Smooth muscle cell (in vitro differentiated cells): ENCODE results near the gene CAMTA1. TPM values are rescaled to one million over a fixed set of nuclear protein-coding genes. Genes with fewer than 3 reads are reported as not detected.
"Not testable (repeated sequence)": the region's sequence is repeated elsewhere in the genome, so short reads cannot be mapped to it uniquely, and the experiment has no call there.

Source experiments
- DNase-seq: peaks from one replicate; lab custom pipeline; 2025; ENCODE audit not compliant: unreplicated experiment; lab: John Stamatoyannopoulos, UW
- H2AFZ ChIP-seq: fragments of 200-600 bp; sonication (generic); 2 replicates; pipeline ENCODE4 v1.6.0; 2016; ENCODE audit warnings: antibody characterized with exemption, low read depth, mild to moderate bottlenecking
- H3F3A ChIP-seq: fragments of 200-600 bp; sonication (generic); 2 replicates; pipeline ENCODE4 v1.6.0; 2017; ENCODE audit warnings: antibody characterized with exemption, low read depth
- H3K27ac ChIP-seq: fragments of 200-600 bp; sonication (generic); 2 replicates; pipeline ENCODE4 v1.5.1; 2016; ENCODE audit warnings: low read depth, mild to moderate bottlenecking
- H3K27me3 ChIP-seq: fragments of 200-600 bp; sonication (generic); 2 replicates; pipeline ENCODE4 v1.6.1; 2016; ENCODE audit warnings: low read depth, mild to moderate bottlenecking
- H3K36me3 ChIP-seq: fragments of 200-600 bp; sonication (generic); 2 replicates; pipeline ENCODE4 v1.5.1; 2016; ENCODE audit warnings: low read depth
- H3K4me1 ChIP-seq: fragments of 200-600 bp; sonication (generic); 2 replicates; pipeline ENCODE4 v1.5.1; 2016; ENCODE audit warnings: low read depth
- H3K4me2 ChIP-seq: fragments of 200-600 bp; sonication (generic); 2 replicates; pipeline ENCODE4 v1.6.0; 2016; ENCODE audit warnings: mild to moderate bottlenecking
- H3K4me3 ChIP-seq: fragments of 200-600 bp; sonication (generic); 2 replicates; pipeline ENCODE4 v1.5.1; 2016; ENCODE audit warnings: mild to moderate bottlenecking
- H3K79me2 ChIP-seq: fragments of 200-600 bp; sonication (generic); 2 replicates; pipeline ENCODE4 v1.6.0; 2016; ENCODE audit warnings: low read depth, mild to moderate bottlenecking
- H3K9ac ChIP-seq: fragments of 200-600 bp; sonication (generic); 2 replicates; pipeline ENCODE4 v1.6.0; 2016; ENCODE audit warnings: low read depth
- H3K9me3 ChIP-seq: fragments of 200-600 bp; sonication (generic); replicated peaks from 2 replicates; pipeline ENCODE4 v1.5.1; 2016; ENCODE audit warnings: low read depth
- H4K20me1 ChIP-seq: fragments of 200-600 bp; sonication (generic); 2 replicates; pipeline ENCODE4 v1.6.0; 2016; ENCODE audit warnings: low read depth
- CTCF ChIP-seq: fragments of 200-600 bp; sonication (generic); IDR thresholded peaks from 2 replicates; pipeline ENCODE4 v1.5.1; 2017; ENCODE audit warnings: borderline replicate concordance, mild to moderate bottlenecking, antibody characterized with exemption; ENCODE audit not compliant: insufficient read depth, poor library complexity, severe bottlenecking
- WGBS: methylation state at CpG from one replicate; pipeline ENCODE4 v1.1.7; 2016; ENCODE audit warnings: low lambda C conversion rate; 5-methylcytosine and 5-hydroxymethylcytosine counted together
- polyA plus RNA-seq: library from polyadenylated mRNA; unstranded; fragments of >200 nt; fragmentation: Nextera tagmentation; extraction: Ambion mirVana; gene quantifications from 2 replicates; pipeline ENCODE4 v1.2.1, GENCODE V29; 2016
- total RNA-seq: library from RNA; depleted of rRNA; stranded (reverse); fragments of >200 nt; gene quantifications from 2 replicates; pipeline ENCODE4 v1.2.3, GENCODE V29; 2014

CAMTA1 gene
- total and polyA plus RNA-seq, 2 experiments from 2014 or later = 139 to 145 TPM

GRCh38 chr1:6803357-6803756, 18.1 kb downstream of the CAMTA1 start:
- no peak for TF ChIP-seq CTCF
- Histone ChIP-seq H3K27ac (no peak overlapping the region), H3K9me3 (no peaks in the 10 kb centered on the region), H2AFZ (no peak overlapping the region), H3K79me2 (peaks cover 97% of the 10 kb centered on the region), H3K36me3 (no peaks in the 10 kb centered on the region), H4K20me1 (peaks cover 93% of the 10 kb centered on the region), H3K4me2 (no peak overlapping the region), H3K27me3 (no peaks in the 10 kb centered on the region), H3K9ac (no peak overlapping the region), H3K4me1 (no peaks in the 10 kb centered on the region), H3F3A (no peaks in the 10 kb centered on the region), H3K4me3 (no peak overlapping the region)
- DNase-seq = no peak
- WGBS = 69% methylated on average over 2 of the region's 2 CpGs

- Histone ChIP-seq H3K4me2 (no peak overlapping the region), H3K9me3 (no peaks in the 10 kb centered on the region), H4K20me1 (peaks cover 100% of the 10 kb centered on the region), H3F3A (no peaks in the 10 kb centered on the region), H3K27ac (no peak overlapping the region), H3K79me2 (peaks cover 95% of the 10 kb centered on the region), H3K27me3 (no peaks in the 10 kb centered on the region), H3K4me1 (no peaks in the 10 kb centered on the region), H3K4me3 (no peak overlapping the region), H3K9ac (no peak overlapping the region), H3K36me3 (no peaks in the 10 kb centered on the region), H2AFZ (no peak overlapping the region)
- no peak for TF ChIP-seq CTCF
- 97% methylated on average over 1 of the region's 1 CpG for WGBS
- DNase-seq = no peak
Observed at GRCh38 chr1:6805004-6805416, 19.8 kb downstream of the CAMTA1 start.

DNA sequence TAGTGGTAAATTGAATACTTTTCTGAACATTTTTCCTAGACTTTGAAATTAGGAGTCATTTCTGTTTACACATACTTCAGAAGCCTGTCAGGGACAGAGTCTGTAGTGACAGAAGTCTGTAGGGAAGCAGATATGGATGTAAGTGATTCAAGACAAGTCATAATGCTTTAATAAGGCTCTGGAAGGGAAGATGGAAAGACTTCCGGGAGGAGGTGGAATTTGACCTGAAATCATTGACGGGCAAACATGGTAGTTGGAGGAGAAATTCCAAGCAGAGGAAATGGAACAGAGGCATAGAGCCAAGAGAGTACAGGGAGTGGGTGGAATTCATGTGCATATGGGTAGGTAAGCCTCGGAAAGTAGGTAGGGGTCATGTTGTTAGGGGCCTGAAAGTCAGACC, 22.5 kb downstream of the CAMTA1 start:
- Histone ChIP-seq H3K4me3 (no peak overlapping the region), H3K27ac (no peak overlapping the region), H4K20me1 (peaks cover 100% of the 10 kb centered on the region), H3F3A (no peaks in the 10 kb centered on the region), H3K79me2 (peaks cover 93% of the 10 kb centered on the region), H3K9me3 (no peaks in the 10 kb centered on the region), H3K27me3 (no peaks in the 10 kb centered on the region), H3K9ac (no peak overlapping the region), H3K36me3 (no peaks in the 10 kb centered on the region), H2AFZ (no peak overlapping the region), H3K4me2 (no peak overlapping the region), H3K4me1 (no peaks in the 10 kb centered on the region)
- no peak for TF ChIP-seq CTCF
- no peak for DNase-seq
- WGBS = 85% methylated on average over 3 of the region's 3 CpGs

- H3K36me3 ChIP-seq = no peaks in the 10 kb centered on the region
- no peak overlapping the region for H2AFZ ChIP-seq
- peaks cover 100% of the 10 kb centered on the region for H4K20me1 ChIP-seq
- H3K79me2 ChIP-seq = peaks cover 95% of the 10 kb centered on the region
- no peaks in the 10 kb centered on the region for H3K27me3 ChIP-seq
- no peak overlapping the region for H3K4me3 ChIP-seq
- H3K4me1 ChIP-seq = no peaks in the 10 kb centered on the region
- H3K9ac ChIP-seq = no peak overlapping the region
- no peak overlapping the region for H3K27ac ChIP-seq
- no peaks in the 10 kb centered on the region for H3K9me3 ChIP-seq
- no peaks in the 10 kb centered on the region for H3F3A ChIP-seq
- TF ChIP-seq CTCF = no peak
- no peak overlapping the region for H3K4me2 ChIP-seq
- DNase-seq = no peak
- 100% methylated on average over 2 of the region's 2 CpGs for WGBS
Observed at GRCh38 chr1:6809461-6809860, 24.2 kb downstream of the CAMTA1 start.

- H3K27me3 ChIP-seq, DNase-seq, H3K4me2 ChIP-seq, H2AFZ ChIP-seq, H3K36me3 ChIP-seq, H3K4me3 ChIP-seq, H3K27ac ChIP-seq, H3F3A ChIP-seq, H3K9me3 ChIP-seq, H3K4me1 ChIP-seq, H3K9ac ChIP-seq: not testable (repeated sequence)
- Histone ChIP-seq H4K20me1 (peaks cover 100% of the 10 kb centered on the region), H3K79me2 (peaks cover 95% of the 10 kb centered on the region)
- WGBS = 97% methylated on average over 15 of the region's 15 CpGs
Observed at GRCh38 chr1:6810146-6810734, 25.0 kb downstream of the CAMTA1 start.
